ENCODE results near the gene PGLYRP3.

PGLYRP3 gene

GRCh38 chr1:153313288-153313687, 536 bp upstream of the PGLYRP3 start:
- no peak for DNase-seq (ENCODE audit: low spot score)

GRCh38 chr1:153310526-153310925, 2.2 kb downstream of the PGLYRP3 start:
- DNase-seq (ENCODE audit: low spot score): no peak

- DNase-seq (ENCODE audit: low spot score): no peak
Measured at GRCh38 chr1:153309441-153309840, 3.3 kb downstream of the PGLYRP3 start.

GRCh38 chr1:153308540-153308939, 4.2 kb downstream of the PGLYRP3 start:
- no peak for DNase-seq (ENCODE audit: low spot score)

GRCh38 chr1:153307221-153307600, 5.5 kb downstream of the PGLYRP3 start:
- DNase-seq (ENCODE audit: low spot score): no peak

GRCh38 chr1:153306303-153307220, 6.2 kb downstream of the PGLYRP3 start:
- DNase-seq (ENCODE audit: low spot score): no peak

GRCh38 chr1:153305682-153306081, 7.1 kb downstream of the PGLYRP3 start:
- DNase-seq (ENCODE audit: low spot score): no peak

GRCh38 chr1:153302308-153302707, 10.4 kb downstream of the PGLYRP3 start:
- DNase-seq (ENCODE audit: low spot score): no peak

- DNase-seq (ENCODE audit: low spot score): no peak
Measured at GRCh38 chr1:153293851-153294250, 18.9 kb downstream of the PGLYRP3 start.

GRCh38 chr1:153293480-153293775, 19.3 kb downstream of the PGLYRP3 start:
- DNase-seq (ENCODE audit: low spot score): no peak

- peak; percentile 21 for DNase-seq (ENCODE audit: low spot score)
Measured at GRCh38 chr1:153292740-153293479, 19.8 kb downstream of the PGLYRP3 start.

GRCh38 chr1:153292185-153292584, 20.6 kb downstream of the PGLYRP3 start:
- no peak for DNase-seq (ENCODE audit: low spot score)

- no peak for DNase-seq (ENCODE audit: low spot score)
Measured at GRCh38 chr1:153291514-153291913, 21.2 kb downstream of the PGLYRP3 start.

- DNase-seq (ENCODE audit: low spot score): no peak
Measured at GRCh38 chr1:153288634-153289275, 24.0 kb downstream of the PGLYRP3 start.

GRCh38 chr1:153277852-153278251, 34.9 kb downstream of the PGLYRP3 start:
- peak; percentile 63 for DNase-seq (ENCODE audit: low spot score)

- no peak for DNase-seq (ENCODE audit: low spot score)
Measured at GRCh38 chr1:153272186-153272585, 40.6 kb downstream of the PGLYRP3 start.

GRCh38 chr1:153271711-153272110, 41.0 kb downstream of the PGLYRP3 start:
- no peak for DNase-seq (ENCODE audit: low spot score)

GRCh38 chr1:153265457-153265856, 47.3 kb downstream of the PGLYRP3 start:
- DNase-seq (ENCODE audit: low spot score): no peak

GRCh38 chr1:153262462-153263157, 50.1 kb downstream of the PGLYRP3 start:
- DNase-seq (ENCODE audit: low spot score): no peak

GRCh38 chr1:153262070-153262366, 50.7 kb downstream of the PGLYRP3 start:
- no peak for DNase-seq (ENCODE audit: low spot score)

GRCh38 chr1:153261281-153262069, 51.3 kb downstream of the PGLYRP3 start:
- no peak for DNase-seq (ENCODE audit: low spot score)

All from SW480 (cell line).